Measurements from ENCODE around the gene TBC1D12.

GRCh38 chr10:94483970-94484369, 81.6 kb downstream of the TBC1D12 start:
- TF ChIP-seq CTCF (IDR thresholded peaks at IDR 0.05 in 4 of 5, conservative IDR thresholded peaks at IDR 0.05 in 1 of 5) (no peak), POLR2A (IDR thresholded peaks at IDR 0.05) (no peak)

All from gastrocnemius medialis (tissue), 4 donors.